HepG2 (cell line): Measurements from ENCODE around the gene NTMT1. TPM values are rescaled to one million over a fixed set of nuclear protein-coding genes. Genes with fewer than 3 reads are reported as not detected.

Experiments used
- ATAC-seq: fragments of 200-7000 bp; cut with Tn5 transposase; 3 replicates; pipeline ENCODE4 v1.9.1; 2020; ENCODE audit warnings: mild to moderate bottlenecking, moderate library complexity
- BruUV-seq: library from RNA; stranded (reverse); fragments of 400-500 nt; replicated peaks from 2 replicates; lab custom pipeline; 2021; lab: Mats Ljungman, UMichigan
- CTCF ChIA-PET: fragments of 300-600 bp; formaldehyde crosslinking; extraction: SDS; loops from one replicate; lab custom pipeline; 2021; ENCODE audit warnings: low total read pairs, inconsistent platforms, low intra/inter-chr PET ratio; lab: Yijun Ruan, JAX
- POLR2A ChIA-PET: fragments of 350-600 bp; sonication (Branson Sonifier 250); formaldehyde crosslinking; loops from one replicate; lab custom pipeline; 2020; ENCODE audit warnings: antibody characterized with exemption, inconsistent platforms; lab: Yijun Ruan, JAX
- DNase-seq: peaks from one replicate; pipeline ENCODE4 v3.0.0-alpha.2; 2015; ENCODE audit warnings: low spot score
- FAIRE-seq: peaks from 3 replicates; lab custom pipeline; 2011; peaks lifted over from hg19 to GRCh38; lab: Jason Lieb, UNC
- H2AFZ ChIP-seq: one replicate; pipeline ENCODE4 v1.6.1; 2011; ENCODE audit warnings: low read length, inconsistent platforms
- H3K27ac ChIP-seq: fragments of 300-600 bp; 3 replicates; pipeline ENCODE4 v1.8.0; 2011; ENCODE audit warnings: mixed run types, mild to moderate bottlenecking, mixed read lengths, low read length, inconsistent platforms; ENCODE audit not compliant: insufficient read depth; ENCODE audit errors: extremely low read length
- H3K27me3 ChIP-seq, 2 experiments: fragments of 200-600 bp in 1 of 2; 2 replicates in 1 of 2; 3 replicates in 1 of 2; pipeline versions ENCODE4 v1.6.0 to v1.8.0; 2011; ENCODE audit warnings: low read length in 2 of 2, mild to moderate bottlenecking in 2 of 2, moderate library complexity in 2 of 2, inconsistent platforms in 1 of 2; ENCODE audit not compliant: insufficient read depth in 2 of 2, control insufficient read depth in 1 of 2
- H3K36me3 ChIP-seq, 2 experiments: fragments of 200-600 bp in 1 of 2; replicated peaks in 1 of 2; 2 replicates in 1 of 2; 3 replicates in 1 of 2; pipeline versions ENCODE4 v1.5.1 to v1.8.0; 2011; ENCODE audit warnings: low read length in 2 of 2, inconsistent platforms in 1 of 2; ENCODE audit not compliant: insufficient read depth in 2 of 2, control insufficient read depth in 1 of 2
- H3K4me1 ChIP-seq: 2 replicates; pipeline ENCODE4 v1.5.1; 2012; ENCODE audit warnings: low read length, inconsistent platforms; ENCODE audit not compliant: insufficient read depth
- H3K4me2 ChIP-seq: 2 replicates; pipeline ENCODE4 v1.6.0; 2011; ENCODE audit warnings: low read depth, low read length, inconsistent platforms
- H3K4me3 ChIP-seq, 3 experiments: fragments of 200-600 bp in 1 of 3; sonication (generic), shearing (Covaris generic) in 1 of 3; replicated peaks in 1 of 3; 2 replicates each; pipeline ENCODE4 v1.5.1; 2011 to 2016; ENCODE audit warnings: low read length in 3 of 3, inconsistent platforms in 2 of 3, low read depth in 2 of 3, mild to moderate bottlenecking in 2 of 3, control low read depth in 1 of 3, mixed read lengths in 1 of 3; ENCODE audit not compliant: insufficient read depth in 1 of 3
- H3K79me2 ChIP-seq: one replicate; pipeline ENCODE4 v1.6.1; 2011; ENCODE audit warnings: low read length, inconsistent platforms; ENCODE audit not compliant: insufficient read depth
- H3K9ac ChIP-seq: 2 replicates; pipeline ENCODE4 v1.6.0; 2011; ENCODE audit warnings: mild to moderate bottlenecking, low read depth, low read length, inconsistent platforms; ENCODE audit not compliant: insufficient read depth
- H3K9me3 ChIP-seq: 2 replicates; pipeline ENCODE4 v1.5.1; 2012; ENCODE audit warnings: mild to moderate bottlenecking, low read length
- H4K20me1 ChIP-seq: 2 replicates; pipeline ENCODE4 v1.6.0; 2011; ENCODE audit warnings: inconsistent platforms, mild to moderate bottlenecking, low read length, moderate library complexity; ENCODE audit not compliant: insufficient read depth
- ELF1 ChIP-seq: sonication (generic); formaldehyde crosslinking; IDR thresholded peaks from 2 replicates; pipeline ENCODE4 v1.4.0; 2020; ENCODE audit warnings: missing genetic modification reagents
- FIP1L1 ChIP-seq: fragments of 200-400 bp; formaldehyde crosslinking; IDR thresholded peaks from 2 replicates; pipeline ENCODE4 v1.6.1; 2018; ENCODE audit warnings: low read depth, mild to moderate bottlenecking, low read length, moderate library complexity, borderline replicate concordance; ENCODE audit not compliant: insufficient read depth
- HHEX ChIP-seq: IDR thresholded peaks from 2 replicates; pipeline ENCODE4 v1.6.1; 2016; ENCODE audit warnings: control low read depth
- HNRNPH1 ChIP-seq: fragments of 200-400 bp; formaldehyde crosslinking; optimal IDR thresholded peaks from 2 replicates; pipeline ENCODE3; 2017; ENCODE audit warnings: mild to moderate bottlenecking, low read depth, low read length
- PRMT3 ChIP-seq: sonication (generic); formaldehyde crosslinking; IDR thresholded peaks from 2 replicates; pipeline ENCODE4 v1.8.1; 2022; ENCODE audit warnings: low read depth, mild to moderate bottlenecking, moderate library complexity, missing genetic modification reagents, borderline replicate concordance
- SP140L ChIP-seq: sonication (generic); formaldehyde crosslinking; IDR thresholded peaks from 2 replicates; pipeline ENCODE4 v1.4.0; 2020; ENCODE audit warnings: missing genetic modification reagents, borderline replicate concordance
- TBP ChIP-seq: sonication (generic); formaldehyde crosslinking; IDR thresholded peaks from 2 replicates; pipeline ENCODE4 v1.5.0; 2020; ENCODE audit warnings: missing genetic modification reagents
- TCF7 ChIP-seq: sonication (generic); IDR thresholded peaks from 2 replicates; pipeline ENCODE4 v1.6.1; 2016; ENCODE audit warnings: antibody characterized with exemption, low read depth
- WGBS: methylation state at CpG from one replicate; pipeline ENCODE4 v1.1.6; 2017; ENCODE audit warnings: low lambda C conversion rate; 5-methylcytosine and 5-hydroxymethylcytosine counted together
- in situ Hi-C: cut with HindIII; loops from 2 replicates; pipeline ENCODE4 v1.10.0; 2017; ENCODE audit warnings: low pct_unique_long_range_greater_than_20kb; ENCODE audit not compliant: extremely low pct_ligation_motif_present
- intact Hi-C: fragments of 100-400 bp; cut with micrococcal nuclease; formaldehyde crosslinking; loops from one replicate; pipeline ENCODE4 v1.10.0; 2022; ENCODE audit not compliant: unreplicated experiment
- polyA plus RNA-seq, 8 experiments: library from polyadenylated mRNA; depleted of rRNA in 3 of 8; stranded (reverse) in 7 of 8; unstranded in 1 of 8; fragments of >200 nt; fragmentation: Illumina TruSeq in 4 of 8; extraction: Trizol in 4 of 8; gene quantifications; 2 replicates each; pipeline versions ENCODE4 v1.2.1 to v1.2.3, GENCODE V29; 2011 to 2016; ENCODE audit warnings: low read depth in 4 of 8, missing spikeins in 1 of 8, mixed read lengths in 1 of 8; ENCODE audit not compliant: insufficient read depth in 1 of 8
- total RNA-seq, 5 experiments: library from RNA; depleted of rRNA; stranded (reverse); fragments of >200 nt; fragmentation: Illumina TruSeq; extraction: Trizol; gene quantifications; 2 replicates each; pipeline ENCODE4 v1.2.3, GENCODE V29; 2016; ENCODE audit warnings: low read depth in 1 of 5
- TF ChIP-seq, protein P1 (sequence below): sonication (generic); formaldehyde crosslinking; IDR thresholded peaks from 2 replicates; pipeline ENCODE4 v1.4.0; 2020; ENCODE audit warnings: missing genetic modification reagents
- TF ChIP-seq, protein P2 (sequence below): sonication (generic); formaldehyde crosslinking; IDR thresholded peaks from 2 replicates; pipeline ENCODE4 v1.4.0; 2020; ENCODE audit warnings: missing genetic modification reagents, borderline replicate concordance
- TF ChIP-seq, protein P3 (sequence below): IDR thresholded peaks from 2 replicates; pipeline ENCODE4 v1.6.1; 2018; ENCODE audit warnings: missing genetic modification reagents, mild to moderate bottlenecking, missing compliant biosample characterization

NTMT1 gene
- total and polyA plus RNA-seq, 2 of the 13 experiments (the other 11 are each of a cell fraction or from before 2014, with no cell fraction given): 49.1 to 53.8 TPM

DNA sequence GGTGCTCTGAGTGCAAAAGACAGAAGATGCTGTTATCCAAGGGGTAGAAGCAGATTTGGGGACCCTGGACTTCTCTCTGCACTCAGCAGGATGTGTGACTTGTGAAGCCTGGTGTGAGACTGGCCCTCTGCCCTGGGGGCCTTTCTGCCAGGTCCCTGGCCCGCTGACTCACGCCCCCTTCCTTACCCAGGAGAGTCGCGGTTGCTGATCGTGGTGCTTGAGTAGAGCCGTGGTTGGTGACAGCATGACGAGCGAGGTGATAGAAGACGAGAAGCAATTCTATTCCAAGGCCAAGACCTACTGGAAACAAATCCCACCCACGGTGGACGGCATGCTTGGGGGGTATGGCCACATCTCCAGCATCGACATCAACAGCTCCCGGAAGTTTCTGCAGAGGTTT lies 6.5 kb downstream of the NTMT1 start:
- H3K4me2 ChIP-seq: no peak overlapping the region
- H3K79me2 ChIP-seq: peaks cover 57% of the 10 kb centered on the region
- 96% methylated on average over 13 of the region's 13 CpGs for WGBS
- DNase-seq (no peak), FAIRE-seq (no peak), ATAC-seq (no peak)
- H3K4me1 ChIP-seq: peaks cover 35% of the 10 kb centered on the region
- no peak overlapping the region for H3K4me3 ChIP-seq
- peaks cover 41 to 78% of the 10 kb centered on the region in 2 experiments for H3K36me3 ChIP-seq
- in situ Hi-C loops (no loop called here), intact Hi-C loops (no loop called here)
- no TSS peak for BruUV-seq
- ChIA-PET CTCF (no interaction called here), POLR2A (no interaction called here)
- H3K27ac ChIP-seq: no peak overlapping the region
- H3K27me3 ChIP-seq: no peaks in the 10 kb centered on the region
- no peak overlapping the region for H2AFZ ChIP-seq
- no peak overlapping the region for H3K9ac ChIP-seq
- H3K9me3 ChIP-seq: no peaks in the 10 kb centered on the region
- H4K20me1 ChIP-seq: peaks cover 50% of the 10 kb centered on the region
- TF ChIP-seq, protein P1, sequence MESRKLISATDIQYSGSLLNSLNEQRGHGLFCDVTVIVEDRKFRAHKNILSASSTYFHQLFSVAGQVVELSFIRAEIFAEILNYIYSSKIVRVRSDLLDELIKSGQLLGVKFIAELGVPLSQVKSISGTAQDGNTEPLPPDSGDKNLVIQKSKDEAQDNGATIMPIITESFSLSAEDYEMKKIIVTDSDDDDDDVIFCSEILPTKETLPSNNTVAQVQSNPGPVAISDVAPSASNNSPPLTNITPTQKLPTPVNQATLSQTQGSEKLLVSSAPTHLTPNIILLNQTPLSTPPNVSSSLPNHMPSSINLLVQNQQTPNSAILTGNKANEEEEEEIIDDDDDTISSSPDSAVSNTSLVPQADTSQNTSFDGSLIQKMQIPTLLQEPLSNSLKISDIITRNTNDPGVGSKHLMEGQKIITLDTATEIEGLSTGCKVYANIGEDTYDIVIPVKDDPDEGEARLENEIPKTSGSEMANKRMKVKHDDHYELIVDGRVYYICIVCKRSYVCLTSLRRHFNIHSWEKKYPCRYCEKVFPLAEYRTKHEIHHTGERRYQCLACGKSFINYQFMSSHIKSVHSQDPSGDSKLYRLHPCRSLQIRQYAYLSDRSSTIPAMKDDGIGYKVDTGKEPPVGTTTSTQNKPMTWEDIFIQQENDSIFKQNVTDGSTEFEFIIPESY: no peak
- TF ChIP-seq PRMT3 (CRISPR knock-in tag) (no peak), FIP1L1 (no peak), TCF7 (no peak), HNRNPH1 (no peak), HHEX (no peak), TBP (CRISPR knock-in tag) (no peak), SP140L (CRISPR knock-in tag) (no peak), ELF1 (CRISPR knock-in tag) (no peak)
- TF ChIP-seq, protein P2, sequence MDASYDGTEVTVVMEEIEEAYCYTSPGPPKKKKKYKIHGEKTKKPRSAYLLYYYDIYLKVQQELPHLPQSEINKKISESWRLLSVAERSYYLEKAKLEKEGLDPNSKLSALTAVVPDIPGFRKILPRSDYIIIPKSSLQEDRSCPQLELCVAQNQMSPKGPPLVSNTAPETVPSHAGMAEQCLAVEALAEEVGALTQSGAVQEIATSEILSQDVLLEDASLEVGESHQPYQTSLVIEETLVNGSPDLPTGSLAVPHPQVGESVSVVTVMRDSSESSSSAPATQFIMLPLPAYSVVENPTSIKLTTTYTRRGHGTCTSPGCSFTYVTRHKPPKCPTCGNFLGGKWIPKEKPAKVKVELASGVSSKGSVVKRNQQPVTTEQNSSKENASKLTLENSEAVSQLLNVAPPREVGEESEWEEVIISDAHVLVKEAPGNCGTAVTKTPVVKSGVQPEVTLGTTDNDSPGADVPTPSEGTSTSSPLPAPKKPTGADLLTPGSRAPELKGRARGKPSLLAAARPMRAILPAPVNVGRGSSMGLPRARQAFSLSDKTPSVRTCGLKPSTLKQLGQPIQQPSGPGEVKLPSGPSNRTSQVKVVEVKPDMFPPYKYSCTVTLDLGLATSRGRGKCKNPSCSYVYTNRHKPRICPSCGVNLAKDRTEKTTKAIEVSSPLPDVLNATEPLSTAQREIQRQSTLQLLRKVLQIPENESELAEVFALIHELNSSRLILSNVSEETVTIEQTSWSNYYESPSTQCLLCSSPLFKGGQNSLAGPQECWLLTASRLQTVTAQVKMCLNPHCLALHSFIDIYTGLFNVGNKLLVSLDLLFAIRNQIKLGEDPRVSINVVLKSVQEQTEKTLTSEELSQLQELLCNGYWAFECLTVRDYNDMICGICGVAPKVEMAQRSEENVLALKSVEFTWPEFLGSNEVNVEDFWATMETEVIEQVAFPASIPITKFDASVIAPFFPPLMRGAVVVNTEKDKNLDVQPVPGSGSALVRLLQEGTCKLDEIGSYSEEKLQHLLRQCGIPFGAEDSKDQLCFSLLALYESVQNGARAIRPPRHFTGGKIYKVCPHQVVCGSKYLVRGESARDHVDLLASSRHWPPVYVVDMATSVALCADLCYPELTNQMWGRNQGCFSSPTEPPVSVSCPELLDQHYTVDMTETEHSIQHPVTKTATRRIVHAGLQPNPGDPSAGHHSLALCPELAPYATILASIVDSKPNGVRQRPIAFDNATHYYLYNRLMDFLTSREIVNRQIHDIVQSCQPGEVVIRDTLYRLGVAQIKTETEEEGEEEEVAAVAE (CRISPR knock-in tag): no peak
- TF ChIP-seq, protein P3, sequence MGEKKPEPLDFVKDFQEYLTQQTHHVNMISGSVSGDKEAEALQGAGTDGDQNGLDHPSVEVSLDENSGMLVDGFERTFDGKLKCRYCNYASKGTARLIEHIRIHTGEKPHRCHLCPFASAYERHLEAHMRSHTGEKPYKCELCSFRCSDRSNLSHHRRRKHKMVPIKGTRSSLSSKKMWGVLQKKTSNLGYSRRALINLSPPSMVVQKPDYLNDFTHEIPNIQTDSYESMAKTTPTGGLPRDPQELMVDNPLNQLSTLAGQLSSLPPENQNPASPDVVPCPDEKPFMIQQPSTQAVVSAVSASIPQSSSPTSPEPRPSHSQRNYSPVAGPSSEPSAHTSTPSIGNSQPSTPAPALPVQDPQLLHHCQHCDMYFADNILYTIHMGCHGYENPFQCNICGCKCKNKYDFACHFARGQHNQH (CRISPR knock-in tag): no peak
